HG02840 (cell line): ENCODE data around the gene MYL7.

ENCODE experiments used
- ATAC-seq: cut with Tn5 transposase; IDR thresholded peaks from one replicate; pipeline ENCODE4 v1.9.1; 2021; ENCODE audit warnings: mild to moderate bottlenecking, moderate library complexity, moderate number of reproducible peaks; ENCODE audit not compliant: unreplicated experiment, low FRiP score

The MYL7 gene

DNA sequence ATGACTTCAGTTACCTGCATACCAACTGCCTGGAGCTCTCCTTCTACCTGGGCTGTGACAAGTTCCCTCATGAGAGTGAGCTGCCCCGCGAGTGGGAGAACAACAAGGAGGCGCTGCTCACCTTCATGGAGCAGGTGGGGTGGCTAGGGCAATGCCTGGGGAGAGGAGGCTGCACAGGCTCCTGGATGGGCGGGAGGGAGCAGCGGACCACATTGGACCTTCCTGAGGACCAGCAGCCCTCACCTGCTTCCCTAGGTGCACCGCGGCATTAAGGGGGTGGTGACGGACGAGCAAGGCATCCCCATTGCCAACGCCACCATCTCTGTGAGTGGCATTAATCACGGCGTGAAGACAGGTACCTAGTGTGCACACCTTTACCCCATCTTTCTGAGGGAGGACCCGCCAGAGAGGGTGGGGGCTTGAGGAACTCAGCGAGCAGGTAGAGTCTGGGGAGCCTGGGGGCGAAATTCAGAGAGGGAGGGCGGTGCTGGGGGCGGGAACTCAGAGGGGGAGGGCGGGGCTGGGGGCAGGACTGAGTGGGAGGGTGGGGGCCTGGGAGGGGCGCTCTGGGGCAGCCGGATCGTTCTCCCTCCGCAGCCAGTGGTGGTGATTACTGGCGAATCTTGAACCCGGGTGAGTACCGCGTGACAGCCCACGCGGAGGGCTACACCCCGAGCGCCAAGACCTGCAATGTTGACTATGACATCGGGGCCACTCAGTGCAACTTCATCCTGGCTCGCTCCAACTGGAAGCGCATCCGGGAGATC lies 28.0 kb downstream of the MYL7 start:
- ATAC-seq, result no peak

DNA sequence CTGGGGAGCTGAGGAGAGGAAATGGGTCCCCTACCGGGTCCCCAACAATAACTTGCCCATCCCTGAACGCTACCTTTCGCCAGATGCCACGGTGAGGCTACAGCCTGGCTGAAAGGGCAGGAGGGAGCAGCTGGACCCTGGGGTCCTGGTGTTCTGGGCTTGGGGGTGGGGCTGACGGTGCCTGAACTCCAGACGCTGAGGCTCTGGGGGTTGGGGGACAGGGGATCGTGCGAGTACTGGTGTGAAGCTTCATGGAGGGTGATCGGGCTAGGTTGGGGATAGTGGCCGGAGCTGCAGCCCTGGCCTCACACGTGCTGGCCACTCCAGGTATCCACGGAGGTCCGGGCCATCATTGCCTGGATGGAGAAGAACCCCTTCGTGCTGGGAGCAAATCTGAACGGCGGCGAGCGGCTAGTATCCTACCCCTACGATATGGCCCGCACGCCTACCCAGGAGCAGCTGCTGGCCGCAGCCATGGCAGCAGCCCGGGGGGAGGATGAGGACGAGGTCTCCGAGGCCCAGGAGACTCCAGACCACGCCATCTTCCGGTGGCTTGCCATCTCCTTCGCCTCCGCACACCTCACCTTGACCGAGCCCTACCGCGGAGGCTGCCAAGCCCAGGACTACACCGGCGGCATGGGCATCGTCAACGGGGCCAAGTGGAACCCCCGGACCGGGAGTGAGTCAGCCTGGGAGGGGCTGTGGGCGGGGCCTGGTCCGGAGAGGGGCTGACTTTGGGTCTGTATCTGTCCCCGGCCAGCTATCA lies 28.7 kb downstream of the MYL7 start:
- ATAC-seq, result no peak

DNA sequence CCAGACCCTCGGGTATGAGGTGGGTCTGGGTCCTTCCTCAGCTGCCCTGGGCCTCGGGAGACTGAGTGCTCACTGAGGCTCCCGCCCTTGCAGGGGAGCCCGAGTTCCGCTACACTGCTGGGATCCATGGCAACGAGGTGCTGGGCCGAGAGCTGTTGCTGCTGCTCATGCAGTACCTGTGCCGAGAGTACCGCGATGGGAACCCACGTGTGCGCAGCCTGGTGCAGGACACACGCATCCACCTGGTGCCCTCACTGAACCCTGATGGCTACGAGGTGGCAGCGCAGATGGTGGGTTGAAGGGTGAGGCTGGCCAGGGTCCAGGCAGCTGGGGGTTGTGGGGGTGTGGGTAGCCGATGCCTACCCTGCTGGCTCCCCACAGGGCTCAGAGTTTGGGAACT lies 29.4 kb downstream of the MYL7 start:
- ATAC-seq, result no peak

DNA sequence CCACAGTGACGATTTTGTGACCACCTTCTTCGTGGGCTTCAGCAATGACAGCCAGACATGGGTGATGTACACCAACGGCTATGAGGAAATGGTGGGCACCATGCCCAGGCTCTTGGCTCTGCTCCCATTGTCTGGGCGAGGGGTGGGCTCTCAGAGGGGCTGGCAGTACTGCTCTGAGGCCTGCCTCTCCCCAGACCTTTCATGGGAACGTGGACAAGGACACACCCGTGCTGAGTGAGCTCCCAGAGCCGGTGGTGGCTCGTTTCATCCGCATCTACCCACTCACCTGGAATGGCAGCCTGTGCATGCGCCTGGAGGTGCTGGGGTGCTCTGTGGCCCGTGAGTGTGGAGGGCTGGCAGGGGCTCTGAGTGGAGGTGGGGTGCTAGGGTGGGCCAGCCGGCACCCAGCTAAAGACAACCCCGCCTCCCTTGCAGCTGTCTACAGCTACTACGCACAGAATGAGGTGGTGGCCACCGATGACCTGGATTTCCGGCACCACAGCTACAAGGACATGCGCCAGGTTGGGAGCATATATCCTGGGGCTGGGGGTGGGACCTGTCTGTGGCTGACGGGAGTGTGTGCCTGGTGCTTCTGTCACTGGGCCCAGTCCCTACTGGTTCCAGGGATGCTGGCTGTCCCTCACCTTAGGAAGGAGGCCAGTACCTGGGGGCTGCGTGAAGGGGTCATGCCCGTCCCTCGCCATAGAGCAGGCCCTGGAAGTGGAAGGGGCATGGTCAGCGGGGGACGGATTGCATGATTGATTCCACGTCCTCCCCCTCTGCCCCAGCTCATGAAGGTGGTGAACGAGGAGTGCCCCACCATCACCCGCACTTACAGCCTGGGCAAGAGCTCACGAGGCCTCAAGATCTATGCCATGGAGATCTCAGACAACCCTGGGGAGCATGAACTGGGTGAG lies 30.2 kb downstream of the MYL7 start:
- no peak for ATAC-seq

DNA sequence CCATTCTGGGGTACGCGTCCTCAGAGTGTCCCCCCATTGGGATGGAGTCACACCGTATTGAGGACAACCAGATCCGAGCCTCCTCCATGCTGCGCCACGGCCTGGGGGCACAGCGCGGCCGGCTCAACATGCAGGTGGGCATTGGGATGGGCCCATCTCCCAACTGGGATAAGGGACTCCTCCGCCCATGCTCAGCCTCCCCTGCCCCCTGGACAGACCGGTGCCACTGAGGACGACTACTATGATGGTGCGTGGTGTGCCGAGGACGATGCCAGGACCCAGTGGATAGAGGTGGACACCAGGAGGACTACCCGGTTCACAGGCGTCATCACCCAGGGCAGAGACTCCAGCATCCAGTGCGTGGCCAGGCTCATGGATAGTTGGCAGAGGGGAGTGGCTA lies 31.1 kb downstream of the MYL7 start:
- no peak for ATAC-seq

DNA sequence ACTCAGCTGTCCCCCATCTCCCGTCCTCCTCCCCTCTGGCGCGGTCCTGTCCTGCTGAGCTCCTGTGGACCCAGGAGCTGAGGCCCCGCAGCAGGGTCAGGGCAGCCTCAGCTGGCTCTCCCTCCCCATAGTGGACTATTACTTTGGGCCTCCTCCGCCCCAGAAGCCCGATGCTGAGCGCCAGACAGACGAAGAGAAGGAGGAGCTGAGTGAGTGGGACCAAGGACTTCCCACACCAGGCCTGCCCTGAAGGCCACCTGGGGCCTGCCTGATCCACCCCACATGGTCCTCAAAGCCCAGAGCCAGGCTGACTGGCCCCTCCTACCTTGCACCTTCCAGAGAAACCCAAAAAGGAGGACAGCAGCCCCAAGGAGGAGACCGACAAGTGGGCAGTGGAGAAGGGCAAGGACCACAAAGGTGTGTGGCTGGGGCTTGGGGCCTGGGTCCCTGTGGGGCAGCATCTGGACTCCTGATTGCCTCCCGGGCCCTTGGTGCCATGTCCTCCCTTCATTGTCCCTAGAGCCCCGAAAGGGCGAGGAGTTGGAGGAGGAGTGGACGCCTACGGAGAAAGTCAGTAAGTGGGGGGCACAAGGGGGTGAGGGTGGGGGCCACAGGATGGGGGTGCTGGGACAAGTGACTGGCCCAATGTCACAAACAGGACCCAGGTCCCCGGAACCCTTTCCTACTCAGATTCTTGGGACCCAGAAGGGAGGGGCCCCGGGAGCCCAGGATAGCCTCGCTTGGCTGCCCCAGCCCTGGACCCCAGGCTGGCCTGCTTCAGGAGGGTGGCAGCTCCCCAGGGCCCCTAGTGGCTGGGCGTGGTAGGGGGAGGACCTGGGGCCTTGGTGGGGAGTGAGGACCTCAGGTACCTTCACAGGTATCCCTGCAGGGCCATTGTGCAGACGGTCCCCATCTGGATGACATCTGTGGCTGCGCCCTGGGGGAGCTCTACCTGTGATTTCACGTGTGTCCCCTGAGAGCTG lies 32.1 kb downstream of the MYL7 start:
- ATAC-seq, result no peak

DNA sequence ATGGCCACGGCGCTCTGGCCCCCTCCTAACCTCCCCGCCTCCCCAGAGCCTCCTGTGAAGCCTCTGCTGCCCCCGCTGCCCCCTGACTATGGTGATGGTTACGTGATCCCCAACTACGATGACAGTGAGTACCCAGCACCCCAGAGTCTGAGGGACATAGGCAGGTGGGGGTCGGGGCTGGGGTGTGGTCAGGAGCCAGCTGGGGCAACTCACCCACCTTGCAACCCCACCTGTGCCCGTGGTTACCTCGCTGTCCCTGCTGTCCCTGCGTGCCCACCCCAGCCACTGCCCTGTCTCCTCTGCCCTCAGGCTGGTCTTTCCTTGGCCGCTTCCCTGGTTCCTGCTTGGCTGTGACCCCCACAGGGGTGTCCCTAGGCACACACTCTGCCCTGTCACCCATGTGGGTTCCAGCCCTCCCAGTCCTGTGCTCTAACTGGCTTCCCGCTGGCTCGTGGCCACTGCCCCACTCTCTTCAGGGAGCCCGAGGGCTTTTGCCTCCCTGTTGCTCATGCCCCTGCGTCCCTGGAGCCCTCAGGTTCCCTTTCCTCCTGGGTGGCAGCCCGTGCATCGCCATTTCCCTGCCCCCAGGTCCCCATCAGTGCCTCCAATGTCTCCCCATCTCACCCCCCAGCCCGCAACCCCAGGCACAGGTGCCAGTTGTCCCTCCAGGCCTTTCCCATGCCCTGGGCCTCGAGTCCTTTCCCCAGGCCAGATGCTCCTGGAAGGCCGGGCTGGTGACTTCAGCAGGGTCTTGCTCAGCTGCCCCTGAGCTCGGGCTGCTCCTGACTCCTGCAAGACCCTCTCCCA lies 33.0 kb downstream of the MYL7 start:
- no peak for ATAC-seq

DNA sequence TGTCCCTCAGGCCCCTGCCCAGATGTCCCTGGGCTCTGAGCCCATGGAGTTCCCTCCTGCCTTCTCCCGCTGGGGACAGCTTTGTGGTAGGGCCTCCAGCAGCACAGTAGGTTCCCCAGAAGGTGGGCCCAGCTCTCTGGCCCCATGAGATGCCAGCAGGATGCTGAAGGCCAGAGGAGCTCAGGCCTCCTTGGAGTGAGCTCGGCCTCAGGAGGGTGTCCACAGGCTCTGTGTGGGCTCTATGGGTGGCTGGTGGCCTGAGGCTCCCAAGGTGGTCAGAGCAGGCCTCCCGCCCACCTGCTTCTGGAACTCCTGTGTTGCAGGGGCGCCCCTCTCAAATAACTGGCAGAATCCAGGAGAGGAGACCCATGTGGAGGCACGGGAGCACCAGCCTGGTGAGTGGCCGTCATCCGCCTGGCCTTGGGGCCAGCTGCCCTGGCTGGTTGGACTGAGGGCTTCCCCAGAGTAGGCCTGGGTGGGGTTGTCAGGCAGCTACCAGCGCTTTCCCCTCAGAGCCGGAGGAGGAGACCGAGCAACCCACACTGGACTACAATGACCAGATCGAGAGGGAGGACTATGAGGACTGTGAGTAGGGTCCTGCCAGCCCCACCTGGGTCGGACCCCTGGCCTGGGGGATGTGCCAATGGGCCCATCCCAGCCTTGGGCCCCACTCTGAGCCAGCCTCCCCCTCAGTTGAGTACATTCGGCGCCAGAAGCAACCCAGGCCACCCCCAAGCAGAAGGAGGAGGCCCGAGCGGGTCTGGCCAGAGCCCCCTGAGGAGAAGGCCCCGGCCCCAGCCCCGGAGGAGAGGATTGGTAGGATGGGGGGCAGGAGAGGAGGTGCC lies 33.8 kb downstream of the MYL7 start:
- ATAC-seq, result no peak

DNA sequence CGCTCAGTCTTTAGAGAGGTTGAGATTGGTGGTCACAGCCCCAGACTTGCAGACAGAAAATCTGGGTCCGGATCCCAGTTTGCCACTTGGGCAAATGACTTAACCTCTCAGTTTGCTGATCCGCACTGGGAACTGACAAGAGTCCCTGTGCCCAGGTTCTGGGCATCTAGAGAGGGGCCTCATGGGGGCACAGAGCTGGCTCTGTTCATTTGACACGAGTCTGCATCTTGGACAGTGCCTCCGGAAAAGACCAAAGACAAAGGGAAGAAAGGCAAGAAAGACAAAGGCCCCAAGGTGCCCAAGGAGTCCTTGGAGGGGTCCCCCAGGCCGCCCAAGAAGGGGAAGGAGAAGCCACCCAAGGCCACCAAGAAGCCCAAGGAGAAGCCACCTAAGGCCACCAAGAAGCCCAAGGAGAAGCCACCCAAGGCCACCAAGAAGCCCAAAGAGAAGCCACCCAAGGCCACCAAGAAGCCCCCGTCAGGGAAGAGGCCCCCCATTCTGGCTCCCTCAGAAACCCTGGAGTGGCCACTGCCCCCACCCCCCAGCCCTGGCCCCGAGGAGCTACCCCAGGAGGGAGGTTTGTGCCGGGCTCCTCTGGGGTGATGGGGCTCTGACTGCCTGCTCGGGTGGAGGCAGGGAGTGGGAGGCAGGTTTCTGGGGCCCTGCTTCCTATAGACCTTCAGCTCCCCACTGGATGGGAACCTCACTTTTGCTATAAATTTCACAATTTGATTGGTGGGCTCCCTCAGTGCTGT lies 34.6 kb downstream of the MYL7 start:
- no peak for ATAC-seq

DNA sequence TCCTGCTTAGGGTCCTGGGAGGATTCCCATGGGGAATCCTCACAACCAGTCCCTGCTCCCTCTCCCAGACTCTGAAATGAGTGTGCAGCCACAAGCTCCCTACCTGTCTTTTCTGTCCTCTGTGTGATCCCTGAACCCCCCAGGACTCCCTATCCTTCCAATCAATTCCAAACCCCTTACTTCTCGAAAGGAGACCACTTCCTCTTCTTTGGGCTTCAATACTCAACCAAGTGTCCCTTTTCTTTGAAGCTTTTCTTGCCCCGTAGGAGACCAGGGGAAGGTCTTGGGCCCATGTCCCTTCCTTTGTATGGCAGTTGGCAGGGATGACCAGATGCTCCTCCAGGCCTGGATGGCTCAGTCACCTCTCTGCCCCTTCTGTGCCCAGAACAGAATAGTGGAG lies 35.3 kb downstream of the MYL7 start:
- ATAC-seq, result no peak

DNA sequence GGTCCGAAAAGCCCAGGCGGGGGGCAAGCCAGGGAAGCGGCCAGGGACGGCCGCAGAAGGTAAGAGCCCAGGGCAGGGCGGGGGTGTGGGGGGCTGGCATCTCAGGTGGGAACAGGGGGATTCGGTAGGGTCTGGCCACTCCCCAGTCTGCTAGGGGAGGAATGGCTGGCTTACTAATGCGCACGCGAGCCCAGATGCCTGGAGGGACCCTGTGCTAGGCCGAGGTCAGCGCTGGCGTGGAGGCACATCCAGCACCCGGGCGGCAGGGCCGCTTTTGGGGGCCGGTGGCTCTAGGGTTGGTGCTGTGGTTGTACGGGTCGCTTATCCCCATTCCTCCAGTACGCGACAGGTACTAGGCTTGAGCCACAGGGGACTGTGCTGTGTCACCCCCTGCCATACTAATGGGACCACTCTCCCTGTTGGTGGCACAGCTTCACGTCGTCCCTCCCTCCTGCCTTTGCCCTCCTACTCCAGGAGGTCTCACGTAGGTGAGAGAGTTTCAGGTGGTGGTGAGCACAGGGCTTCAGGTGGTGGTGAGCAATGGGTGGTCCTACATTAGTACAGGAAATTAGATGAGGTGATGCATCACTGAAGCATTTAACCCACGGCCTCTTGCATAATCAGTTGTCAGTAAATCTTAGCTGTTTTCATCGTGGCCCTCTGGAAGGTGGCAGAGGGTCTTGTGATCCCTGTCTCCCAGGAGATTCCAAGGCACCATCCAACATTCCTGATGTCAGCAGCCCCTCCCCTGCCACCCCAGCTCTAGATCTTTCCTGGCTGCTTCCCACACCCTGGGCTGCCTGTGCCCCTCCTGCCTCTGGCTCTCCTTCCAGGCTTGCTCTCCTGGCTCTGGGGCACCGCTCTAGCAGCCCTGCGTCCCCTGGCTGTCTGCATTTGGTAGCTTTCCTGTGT lies 36.0 kb downstream of the MYL7 start:
- no peak for ATAC-seq

DNA sequence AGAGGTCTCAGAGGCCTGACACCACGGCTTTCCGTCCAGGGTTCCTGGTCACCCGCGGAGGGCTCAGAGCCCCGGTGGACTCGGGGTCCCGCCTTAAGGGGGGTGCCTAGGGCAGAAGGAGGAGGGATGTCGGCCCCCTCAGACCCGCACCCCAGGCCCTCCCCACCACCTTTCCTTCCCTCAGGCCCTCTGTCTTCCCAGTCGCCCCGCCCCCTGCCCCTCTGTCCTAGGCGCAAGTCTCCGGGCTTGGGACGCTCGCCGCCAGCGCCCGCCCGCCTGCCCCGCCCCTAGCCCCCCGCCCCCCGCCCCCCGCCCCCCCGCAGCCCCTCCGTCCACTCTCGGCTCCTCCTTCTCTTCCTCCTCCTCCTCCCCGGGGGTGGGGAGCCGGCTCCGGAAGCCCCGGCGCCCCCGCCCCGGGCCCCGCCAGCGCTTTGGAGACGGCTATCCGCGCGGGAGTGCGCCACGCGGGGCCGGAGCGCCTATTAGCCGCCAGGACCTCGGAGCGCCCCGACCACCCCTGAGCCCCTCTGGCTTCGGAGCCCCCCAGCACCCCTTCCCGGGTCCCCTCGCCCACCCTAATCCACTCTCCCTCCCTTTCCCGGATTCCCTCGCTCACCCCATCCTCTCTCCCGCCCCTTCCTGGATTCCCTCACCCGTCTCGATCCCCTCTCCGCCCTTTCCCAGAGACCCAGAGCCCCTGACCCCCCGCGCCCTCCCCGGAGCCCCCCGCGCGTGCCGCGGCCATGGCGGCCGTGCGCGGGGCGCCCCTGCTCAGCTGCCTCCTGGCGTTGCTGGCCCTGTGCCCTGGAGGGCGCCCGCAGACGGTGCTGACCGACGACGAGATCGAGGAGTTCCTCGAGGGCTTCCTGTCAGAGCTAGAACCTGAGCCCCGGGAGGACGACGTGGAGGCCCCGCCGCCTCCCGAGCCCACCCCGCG lies 36.9 kb downstream of the MYL7 start, which contains the start of gene AEBP1:
Gene AEBP1 (plus strand): TSS at position 423 of the 937 bp plus-strand sequence. CDS start 321 bp downstream, at position 744.
- no peak for ATAC-seq

DNA sequence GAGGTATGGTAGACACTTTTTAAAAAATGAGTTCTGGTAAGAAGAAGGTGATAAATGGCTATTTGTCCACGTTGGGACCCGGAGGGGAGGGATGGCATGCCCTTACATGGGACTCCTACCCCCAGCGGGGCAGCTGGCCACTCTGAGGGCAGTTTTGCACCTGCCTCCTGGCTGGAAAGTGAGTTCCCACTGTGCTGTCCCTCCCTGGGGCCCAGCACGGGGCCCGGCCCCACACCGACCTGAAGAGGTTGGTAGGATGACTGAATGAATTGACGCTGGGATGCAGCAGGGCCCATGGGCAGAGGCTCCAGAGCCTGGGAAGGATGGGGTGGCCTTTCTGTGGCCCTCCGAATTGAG lies 37.6 kb downstream of the MYL7 start:
- no peak for ATAC-seq

DNA sequence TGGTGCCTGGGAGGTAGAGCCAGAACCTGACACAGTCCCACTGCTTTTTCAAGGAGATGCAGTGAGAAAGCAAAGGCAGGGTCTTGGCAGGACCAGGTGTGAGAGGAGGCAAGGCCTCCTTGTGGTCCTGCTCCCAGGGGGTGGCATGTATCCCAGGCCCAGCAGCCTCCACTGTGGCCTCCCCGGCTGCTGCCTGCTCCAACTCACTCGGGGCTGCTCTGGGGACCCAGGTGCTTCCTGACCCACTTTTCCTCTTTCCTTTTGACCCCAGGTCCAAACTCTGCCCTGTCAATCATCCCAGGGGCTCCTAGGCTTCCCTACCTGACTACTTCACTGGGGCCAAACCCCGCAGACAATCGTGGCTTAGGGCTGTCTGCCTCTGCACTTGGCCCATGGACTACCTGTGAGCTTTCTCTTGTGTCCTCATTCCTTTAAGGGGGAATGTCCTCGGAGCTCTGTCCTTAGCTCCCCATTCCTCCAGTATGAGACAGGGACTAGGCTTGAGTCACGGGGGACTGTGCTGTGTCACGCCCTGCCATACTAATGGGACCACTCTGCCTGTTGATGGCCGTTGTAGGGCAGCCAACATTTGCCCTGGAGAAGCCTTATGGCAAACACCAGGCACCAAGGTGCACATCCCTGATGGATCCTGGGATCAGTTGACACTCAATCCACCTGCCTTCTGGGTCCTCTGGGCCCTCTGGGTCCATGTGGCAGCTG lies 38.1 kb downstream of the MYL7 start:
- no peak for ATAC-seq
